ENCODE measurements around the gene UFD1.

The UFD1 gene

DNA sequence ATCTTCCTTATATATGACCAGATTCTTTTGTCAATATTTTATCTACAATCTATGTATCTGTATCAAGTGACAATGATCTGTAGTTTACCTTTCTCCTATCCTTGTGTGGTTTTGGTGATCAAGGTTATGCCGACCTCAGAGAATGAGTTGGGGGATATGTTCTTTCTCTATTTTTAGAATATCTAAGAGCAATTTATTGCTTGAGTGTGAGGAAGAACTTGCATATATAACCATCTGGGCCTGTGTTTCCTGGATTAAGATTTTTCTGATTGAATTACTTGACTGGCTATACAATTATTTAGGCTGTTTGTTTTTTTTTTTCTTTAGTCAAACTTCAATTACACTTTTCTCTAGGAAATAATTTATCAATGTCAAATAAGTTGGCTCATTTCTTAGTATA lies 17.5 kb downstream of the UFD1 start:
- no peak for DNase-seq (ENCODE audit: low read depth in 2 of 2)
- TF ChIP-seq, protein P1, sequence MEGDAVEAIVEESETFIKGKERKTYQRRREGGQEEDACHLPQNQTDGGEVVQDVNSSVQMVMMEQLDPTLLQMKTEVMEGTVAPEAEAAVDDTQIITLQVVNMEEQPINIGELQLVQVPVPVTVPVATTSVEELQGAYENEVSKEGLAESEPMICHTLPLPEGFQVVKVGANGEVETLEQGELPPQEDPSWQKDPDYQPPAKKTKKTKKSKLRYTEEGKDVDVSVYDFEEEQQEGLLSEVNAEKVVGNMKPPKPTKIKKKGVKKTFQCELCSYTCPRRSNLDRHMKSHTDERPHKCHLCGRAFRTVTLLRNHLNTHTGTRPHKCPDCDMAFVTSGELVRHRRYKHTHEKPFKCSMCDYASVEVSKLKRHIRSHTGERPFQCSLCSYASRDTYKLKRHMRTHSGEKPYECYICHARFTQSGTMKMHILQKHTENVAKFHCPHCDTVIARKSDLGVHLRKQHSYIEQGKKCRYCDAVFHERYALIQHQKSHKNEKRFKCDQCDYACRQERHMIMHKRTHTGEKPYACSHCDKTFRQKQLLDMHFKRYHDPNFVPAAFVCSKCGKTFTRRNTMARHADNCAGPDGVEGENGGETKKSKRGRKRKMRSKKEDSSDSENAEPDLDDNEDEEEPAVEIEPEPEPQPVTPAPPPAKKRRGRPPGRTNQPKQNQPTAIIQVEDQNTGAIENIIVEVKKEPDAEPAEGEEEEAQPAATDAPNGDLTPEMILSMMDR (IDR thresholded peaks at IDR 0.05; ENCODE audit: low read depth, low read length), result no peak
- H3K4me3 ChIP-seq (replicated peaks in 1 of 2; ENCODE audit: low read depth in 2 of 2, low read length in 2 of 2), result no peak overlapping the region

DNA sequence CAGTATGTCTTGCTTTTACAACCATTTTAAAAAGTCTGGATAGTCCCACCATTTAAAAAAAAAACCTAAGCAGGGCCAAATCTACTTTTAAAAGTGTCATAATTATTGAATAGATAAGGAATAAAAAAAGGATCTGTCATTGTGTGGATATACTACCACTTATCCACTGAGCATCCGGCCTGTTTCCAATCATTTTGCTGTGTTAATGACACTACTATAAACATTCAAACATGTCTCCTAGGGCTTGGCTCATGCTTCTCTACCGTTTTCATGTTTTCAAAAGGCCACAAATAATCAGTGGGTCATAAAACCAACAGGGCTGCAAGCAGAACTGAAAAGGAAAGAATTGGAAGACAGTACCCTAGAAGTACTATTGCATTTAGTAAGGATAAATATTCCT lies 19.0 kb downstream of the UFD1 start:
- TF ChIP-seq, protein P1 (IDR thresholded peaks at IDR 0.05; ENCODE audit: low read depth, low read length), result no peak

DNA sequence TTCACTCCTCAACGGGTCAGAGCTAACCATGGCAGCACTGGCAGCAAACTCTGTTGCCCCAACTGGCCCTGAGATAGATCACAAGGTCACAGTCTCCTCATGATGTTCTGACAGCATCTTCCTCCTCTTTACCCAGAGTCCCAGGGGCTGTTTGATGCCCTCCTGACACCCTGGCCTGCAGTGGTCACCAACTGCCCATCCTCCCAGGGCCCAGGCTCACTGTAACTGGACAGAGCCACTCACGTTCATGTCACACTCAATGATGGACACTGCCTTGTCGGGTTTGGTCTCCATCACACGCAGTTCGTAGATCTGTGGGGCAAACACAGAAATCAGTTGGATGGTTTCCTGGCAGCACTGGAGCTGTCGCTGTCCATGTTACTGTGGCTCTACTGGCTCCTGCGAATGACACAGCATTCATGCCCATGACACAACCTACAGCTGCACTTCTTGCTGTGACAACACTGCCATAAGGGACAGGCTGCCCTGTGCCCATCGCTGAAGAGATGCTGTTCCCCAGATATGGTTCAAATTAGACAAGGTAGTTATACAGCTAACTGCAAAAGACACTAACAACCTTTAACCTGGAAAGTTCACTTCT lies 21.1 kb downstream of the UFD1 start:
- DNase-seq (ENCODE audit: low read depth in 2 of 2), result no peak
- no peak overlapping the region for H3K4me3 ChIP-seq (replicated peaks in 1 of 2; ENCODE audit: low read depth in 2 of 2, low read length in 2 of 2)
- TF ChIP-seq, protein P1 (IDR thresholded peaks at IDR 0.05; ENCODE audit: low read depth, low read length), result no peak

More for the DNA sequence above, 19.0 kb downstream of the UFD1 start:
- H3K4me3 ChIP-seq (replicated peaks in 1 of 2; ENCODE audit: low read depth in 2 of 2, low read length in 2 of 2), result no peak overlapping the region
- no peak for DNase-seq (ENCODE audit: low read depth in 2 of 2)

DNA sequence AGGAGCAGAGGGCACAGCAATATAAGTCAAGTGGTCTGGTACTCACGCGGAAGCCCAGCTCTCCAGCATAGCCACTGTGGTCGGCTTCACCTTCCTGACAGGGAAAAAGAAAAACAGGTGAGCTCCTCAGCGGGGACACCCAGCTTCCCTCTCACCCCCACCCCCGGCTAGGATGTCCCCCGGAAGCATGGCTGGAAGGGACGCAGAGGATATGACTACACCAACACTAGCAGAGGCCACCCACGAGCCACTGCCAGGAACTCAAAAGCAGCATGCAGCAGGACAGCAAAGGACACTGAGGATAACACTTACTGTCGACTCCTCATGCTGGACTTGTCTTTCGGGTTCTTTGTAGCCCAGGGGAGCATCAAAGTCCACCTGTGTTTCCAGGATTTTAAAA lies 22.5 kb downstream of the UFD1 start:
- H3K4me3 ChIP-seq (replicated peaks in 1 of 2; ENCODE audit: low read depth in 2 of 2, low read length in 2 of 2), result no peak overlapping the region
- TF ChIP-seq, protein P1 (IDR thresholded peaks at IDR 0.05; ENCODE audit: low read depth, low read length), result no peak
- no peak for DNase-seq (ENCODE audit: low read depth in 2 of 2)

DNA sequence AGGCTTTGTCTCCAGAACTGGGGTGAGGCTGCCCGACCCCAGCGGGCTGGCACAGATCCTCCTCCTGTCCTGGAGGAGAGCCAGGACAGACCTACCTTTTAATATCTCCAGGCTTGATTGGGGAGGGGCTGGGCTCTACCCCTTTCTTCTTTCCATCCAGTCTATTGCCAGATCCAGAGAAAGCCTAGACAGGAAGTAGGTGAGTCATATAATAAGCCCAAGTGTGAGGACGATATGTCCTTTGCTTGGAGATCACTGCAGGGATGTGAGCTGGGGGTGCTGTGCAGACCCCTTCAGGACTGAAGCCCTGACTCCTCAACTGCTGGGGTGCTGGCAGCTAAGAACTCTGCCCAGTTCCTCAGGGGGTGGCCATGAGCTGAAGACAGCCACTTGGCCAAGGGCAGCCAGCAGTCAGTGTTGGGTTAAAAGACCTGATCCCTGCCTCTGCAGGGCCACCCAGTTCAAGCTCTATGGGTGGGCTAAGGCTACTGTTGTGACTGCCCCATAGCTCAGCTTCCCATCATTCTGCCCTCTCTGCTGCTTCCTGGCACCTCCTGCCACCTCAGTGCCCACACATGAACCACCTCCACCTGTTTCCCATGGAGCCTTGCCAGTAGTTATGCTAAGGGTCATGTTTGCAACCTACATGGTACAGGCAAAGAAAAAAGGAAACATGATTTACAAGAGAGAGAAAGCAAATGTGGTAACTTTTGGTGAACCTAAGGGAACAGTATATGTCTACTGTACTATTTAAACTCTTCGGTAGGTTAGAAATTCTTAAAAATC lies 23.2 kb downstream of the UFD1 start:
- H3K4me3 ChIP-seq (replicated peaks in 1 of 2; ENCODE audit: low read depth in 2 of 2, low read length in 2 of 2), result no peak overlapping the region

DNA sequence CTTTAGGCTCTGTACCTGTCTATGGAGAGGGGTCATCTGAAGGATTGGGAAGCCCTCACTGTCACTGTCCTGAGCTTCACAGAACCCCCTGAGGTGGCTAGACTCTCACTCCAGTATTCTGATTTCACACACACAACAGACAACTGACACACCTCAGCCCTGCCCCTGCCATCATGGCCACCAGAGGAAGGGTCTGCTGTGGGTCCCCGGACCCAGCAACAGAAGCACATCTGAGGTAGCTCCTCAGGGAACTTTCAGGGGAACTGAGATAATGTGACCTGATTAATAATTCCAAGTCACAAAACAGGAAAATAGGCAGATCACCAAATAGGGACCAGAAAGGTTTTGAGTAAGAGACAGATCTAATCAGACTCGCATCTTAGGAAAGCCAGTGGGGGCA lies 24.0 kb downstream of the UFD1 start:
- no peak for DNase-seq (ENCODE audit: low read depth in 2 of 2)
- H3K4me3 ChIP-seq (replicated peaks in 1 of 2; ENCODE audit: low read depth in 2 of 2, low read length in 2 of 2), result no peak overlapping the region
- TF ChIP-seq, protein P1 (IDR thresholded peaks at IDR 0.05; ENCODE audit: low read depth, low read length), result no peak

More for the DNA sequence above, 23.2 kb downstream of the UFD1 start:
- DNase-seq (ENCODE audit: low read depth in 2 of 2), result peak; percentile 15 to 53
- TF ChIP-seq, protein P1 (IDR thresholded peaks at IDR 0.05; ENCODE audit: low read depth, low read length), result no peak
